GM10248 (cell line): ENCODE data around the gene SMIM3.

ENCODE experiments used
- CTCF ChIA-PET: fragments of 300-600 bp; sonication (Branson Sonifier 250); formaldehyde crosslinking; extraction: SDS; loops from one replicate; lab custom pipeline; 2021; ENCODE audit warnings: antibody characterized with exemption; lab: Yijun Ruan, JAX
- POLR2A ChIA-PET: fragments of 350-650 bp; sonication (Branson Sonifier 250); formaldehyde crosslinking; extraction: SDS; loops from one replicate; lab custom pipeline; 2020; ENCODE audit warnings: antibody characterized with exemption; lab: Yijun Ruan, JAX
- DNase-seq: peaks from one replicate; pipeline ENCODE4 v3.0.0; 2012; ENCODE audit errors: extremely low spot score
- CTCF ChIP-seq: IDR thresholded peaks from 2 replicates; pipeline ENCODE4 v1.5.1; 2012; ENCODE audit warnings: mild to moderate bottlenecking, low read depth; ENCODE audit errors: extremely low read depth, missing control alignments, control extremely low read depth

The SMIM3 gene, protein sequence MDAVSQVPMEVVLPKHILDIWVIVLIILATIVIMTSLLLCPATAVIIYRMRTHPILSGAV

DNA sequence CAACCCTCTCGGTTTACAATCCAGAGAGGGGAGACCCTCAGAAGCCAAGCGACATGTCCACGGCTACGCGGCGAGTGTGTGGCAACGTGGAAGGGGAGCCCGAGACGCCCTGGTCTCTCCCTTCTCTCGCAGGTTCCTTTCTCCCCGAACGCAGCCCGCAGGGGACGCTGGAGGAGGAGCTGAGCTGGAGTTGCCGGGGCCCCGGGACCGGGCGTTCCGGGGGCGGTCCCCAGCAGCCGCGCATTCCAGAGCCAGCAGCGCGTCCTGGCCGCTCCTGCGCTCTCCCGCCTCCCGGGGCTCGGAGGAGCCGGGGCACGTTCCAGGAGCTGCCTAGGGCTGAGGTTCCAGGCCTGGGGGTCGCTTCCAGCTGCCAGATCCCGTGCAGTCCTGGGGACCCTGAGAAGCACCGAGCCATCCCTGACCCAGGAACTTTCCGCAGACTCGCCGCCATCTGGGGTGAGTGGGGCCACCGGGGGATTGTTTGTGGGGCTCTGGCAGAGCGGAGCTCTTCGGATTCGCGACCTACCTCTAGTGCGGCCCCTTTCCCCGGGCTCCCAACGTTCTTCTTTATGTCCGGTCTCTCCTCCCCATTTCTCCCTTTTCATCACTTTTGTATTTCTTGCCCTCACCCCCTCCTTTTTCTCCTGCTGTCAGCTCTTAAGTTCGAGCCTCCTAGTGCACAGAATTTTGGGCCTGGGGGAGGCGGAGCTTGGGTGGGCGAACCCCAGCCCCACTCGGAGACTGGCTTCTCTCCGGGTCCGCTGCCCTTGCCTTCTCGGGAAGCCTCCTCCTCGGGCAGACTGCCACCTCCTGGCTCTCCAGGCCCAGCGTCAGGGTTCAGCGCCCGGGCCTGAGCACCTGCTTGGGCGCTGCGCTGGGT lies at the start of gene SMIM3:
SMIM3 (plus strand) TSS at position 241 of the 880 bp plus-strand sequence. CDS start 16,684 bp downstream, outside the sequence.
- CTCF ChIA-PET, result interaction anchor here (1.1 to 8.2 kb wide), 10 partner anchors 9 to 218 kb away, joined by 4 to 131 read pairs (median 8); partner anchors contain the start of genes DCTN4, IRGM and RBM22
- peak; percentile 69 for DNase-seq
- POLR2A ChIA-PET, result interaction anchor here (0.8 to 1.7 kb wide), 3 partner anchors 20 to 435 kb away, joined by 4 to 5 read pairs (median 4); partner anchors contain the start of genes DCTN4 and RBM22
- peak; percentile 85 for TF ChIP-seq CTCF

DNA sequence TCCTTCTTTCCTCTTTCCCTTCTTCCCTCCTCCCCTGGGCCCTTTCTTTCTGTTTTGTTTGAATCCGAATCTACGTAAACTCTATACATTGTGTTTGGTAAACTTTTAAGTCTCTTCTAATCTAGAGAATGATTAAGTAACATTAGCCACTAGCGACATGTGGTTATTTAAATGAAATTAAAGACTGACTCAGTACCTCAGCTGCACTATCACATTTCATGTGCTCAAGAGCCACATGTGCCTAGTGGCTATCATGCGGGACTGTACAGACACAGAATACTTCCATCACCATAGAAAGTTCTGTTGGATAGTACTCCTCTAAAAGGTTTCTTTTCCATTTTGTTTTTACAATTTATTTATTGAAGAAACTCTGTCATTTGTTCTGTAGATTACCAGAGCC lies 48.7 kb upstream of the SMIM3 start:
- TF ChIP-seq CTCF, result no peak
- DNase-seq, result no peak
- ChIA-PET CTCF (interaction anchor here (3.5 kb wide), 1 partner anchor 29 kb away, joined by 10 read pairs; the partner anchor contains the start of gene RBM22), POLR2A (no interaction called here)

DNA sequence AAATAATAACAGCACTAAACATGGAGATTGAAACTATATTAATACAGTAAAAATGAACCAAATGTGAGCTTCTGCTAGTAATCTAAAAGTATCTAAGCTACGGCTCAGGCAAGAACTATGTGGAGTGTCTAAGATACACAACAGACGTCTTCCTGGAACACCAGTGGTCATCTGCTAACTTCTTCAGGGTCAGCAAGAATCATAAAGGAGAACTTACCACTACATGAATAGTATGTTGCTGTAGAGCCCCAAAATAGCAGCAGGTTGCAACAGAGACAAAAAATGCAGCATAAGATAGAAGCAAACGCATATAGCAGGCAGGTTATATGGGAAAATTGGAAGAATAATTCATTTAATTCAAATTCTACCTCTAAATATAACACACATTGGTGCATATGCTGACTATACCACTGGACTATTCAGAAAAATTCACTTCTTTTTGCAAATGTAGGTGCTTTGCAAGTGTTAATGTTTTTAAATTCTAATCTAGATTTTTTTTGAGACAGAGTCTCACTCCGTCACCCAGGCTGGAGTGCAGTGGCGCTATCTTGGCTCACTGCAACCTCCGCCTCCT lies 46.8 kb upstream of the SMIM3 start:
- ChIA-PET POLR2A (no interaction called here), CTCF (interaction anchor here (0.8 to 3.5 kb wide), 6 partner anchors 10 to 172 kb away, joined by 3 to 10 read pairs (median 5); partner anchors contain the start of gene RBM22)
- TF ChIP-seq CTCF, result no peak
- DNase-seq, result no peak

GRCh38 chr5:150734579-150735384 lies 43.8 kb upstream of the SMIM3 start:
- ChIA-PET POLR2A (interaction anchor here (1.1 to 2.1 kb wide), 2 partner anchors 34 to 52 kb away, joined by 3 to 4 read pairs; partner anchors contain the start of gene RBM22), CTCF (interaction anchor here (0.8 to 2.2 kb wide), 14 partner anchors 13 to 285 kb away, joined by 3 to 10 read pairs (median 4); partner anchors contain the start of genes DCTN4, IRGM, RBM22 and SMIM3)
- peak; percentile 44 for DNase-seq
- TF ChIP-seq CTCF, result peak; percentile 13

- TF ChIP-seq CTCF, result no peak
- DNase-seq, result no peak
- CTCF ChIA-PET, result interaction anchor here (0.7 kb wide), 1 partner anchor 44 kb away, joined by 3 read pairs; no protein-coding TSS in a partner anchor
- POLR2A ChIA-PET, result interaction anchor here (0.7 kb wide), 1 partner anchor 1038 kb away, joined by 6 read pairs; no protein-coding TSS in a partner anchor
Measured at GRCh38 chr5:150738862-150739261, 39.7 kb upstream of the SMIM3 start.
